Measurements from ENCODE around the gene ASB17. TPM values are rescaled to one million over a fixed set of nuclear protein-coding genes. Genes with fewer than 3 reads are reported as not detected.

Gene ASB17
- not detected in 5 replicates for total RNA-seq (2022; extraction: Qiagen RNA extraction)

GRCh38 chr1:75932304-75932703 lies at the start of gene ASB17:
ASB17 (minus strand) TSS chr1:75932404; CDS start chr1:75932291, 113 bp downstream.

Other genes with a start within 250 kb of the ASB17 start
- 31.6 to 36.6 TPM (median 34.4 TPM) in 5 replicates for gene ACADM, start 207.7 kb downstream of the ASB17 start, total RNA-seq (2022; extraction: Qiagen RNA extraction)
- 57.4 to 73.2 TPM (median 63.7 TPM) in 5 replicates for gene RABGGTB, start 146.1 kb downstream of the ASB17 start, total RNA-seq (2022; extraction: Qiagen RNA extraction)
- 0.02 to 0.03 TPM in 2 of 5 replicates, not detected in the others for gene MSH4, start 135.5 kb downstream of the ASB17 start, total RNA-seq (2022; extraction: Qiagen RNA extraction)
- 0.21 to 1.1 TPM (median 0.64 TPM) in 5 replicates for gene ST6GALNAC3, start 142.3 kb upstream of the ASB17 start, total RNA-seq (2022; extraction: Qiagen RNA extraction)

Measured in A549 treated with dexamethasone at 1 μM for 4 hours (cell line).